Astrocyte (in vitro differentiated cells and primary cell): ENCODE data around the gene C20orf144.

ENCODE experiments used
- CTCF ChIP-seq: IDR thresholded peaks from 2 replicates; pipeline ENCODE4 v1.5.1; 2011; ENCODE audit warnings: low read depth, mild to moderate bottlenecking, inconsistent platforms, low read length, moderate library complexity; ENCODE audit not compliant: insufficient read depth
- EZH2 ChIP-seq: IDR thresholded peaks from 2 replicates; pipeline ENCODE4 v1.6.1; 2012; ENCODE audit warnings: mild to moderate bottlenecking, low read length, inconsistent platforms; ENCODE audit not compliant: insufficient read depth

GRCh38 chr20:33646191-33646590 is 15.9 kb upstream of the C20orf144 start:
- no peak for TF ChIP-seq CTCF
- TF ChIP-seq EZH2: no peak
